ENCODE results near the gene CDC25A. TPM values are rescaled to one million over a fixed set of nuclear protein-coding genes. Genes with fewer than 3 reads are reported as not detected.

CDC25A gene
- total RNA-seq, 2 donors from 2014 or later = 40.4 to 50.9 TPM

GRCh38 chr3:48155122-48155521 lies 33.1 kb downstream of the CDC25A start:
- Mint-ChIP-seq H3K9me3 (no peaks in the 10 kb centered on the region), H3K36me3 (ENCODE audit: low read depth) (peaks cover 24% of the 10 kb centered on the region), H3K4me3 (no peak overlapping the region), H3K27ac (no peak overlapping the region), H3K4me1 (peaks cover 6% of the 10 kb centered on the region), H3K27me3 (ENCODE audit: insufficient read depth) (no peaks in the 10 kb centered on the region)
- Histone ChIP-seq H3K4me1 (ENCODE audit: control insufficient read depth, insufficient read depth, low read length) (no peaks in the 10 kb centered on the region), H3K4me3 (ENCODE audit: low read length) (no peak overlapping the region), H3K27me3 (ENCODE audit: control insufficient read depth, insufficient read depth, low read length, poor library complexity, severe bottlenecking) (no peaks in the 10 kb centered on the region), H3K27ac (ENCODE audit: low read depth, low read length) (no peak overlapping the region), H3K9me3 (ENCODE audit: control insufficient read depth, low read length) (no peaks in the 10 kb centered on the region), H3K9ac (ENCODE audit: extremely low read depth, low read length, poor library complexity, severe bottlenecking) (no peak overlapping the region), H3K36me3 (ENCODE audit: control insufficient read depth, insufficient read depth, low read length) (peaks cover 29% of the 10 kb centered on the region)
- WGBS, 2 experiments (ENCODE audit: insufficient coverage in 1 of 2, insufficient read length in 1 of 2) = 87 to 89% methylated on average over 1 to 2 of the region's 2 CpGs
- TF ChIP-seq CTCF (conservative IDR thresholded peaks at IDR 0.05) = no peak
- no peak for DNase-seq

GRCh38 chr3:48151807-48152427 lies 36.3 kb downstream of the CDC25A start:
- Histone ChIP-seq H3K36me3 (ENCODE audit: control insufficient read depth, insufficient read depth, low read length) (no peaks in the 10 kb centered on the region), H3K27ac (ENCODE audit: low read depth, low read length) (no peak overlapping the region), H3K4me3 (ENCODE audit: low read length) (no peak overlapping the region), H3K27me3 (ENCODE audit: control insufficient read depth, insufficient read depth, low read length, poor library complexity, severe bottlenecking) (no peaks in the 10 kb centered on the region), H3K9ac (ENCODE audit: extremely low read depth, low read length, poor library complexity, severe bottlenecking) (no peak overlapping the region), H3K4me1 (ENCODE audit: control insufficient read depth, insufficient read depth, low read length) (no peaks in the 10 kb centered on the region), H3K9me3 (ENCODE audit: control insufficient read depth, low read length) (no peaks in the 10 kb centered on the region)
- H3K36me3 Mint-ChIP-seq (ENCODE audit: low read depth) = no peaks in the 10 kb centered on the region
- peaks cover 7% of the 10 kb centered on the region for H3K4me1 Mint-ChIP-seq
- no peak for TF ChIP-seq CTCF (conservative IDR thresholded peaks at IDR 0.05)
- no peaks in the 10 kb centered on the region for H3K27me3 Mint-ChIP-seq (ENCODE audit: insufficient read depth)
- H3K9me3 Mint-ChIP-seq = no peaks in the 10 kb centered on the region
- DNase-seq = no peak
- no peak overlapping the region for H3K27ac Mint-ChIP-seq
- H3K4me3 Mint-ChIP-seq = no peak overlapping the region
- 66 to 74% methylated on average over 7 to 8 of the region's 8 CpGs for WGBS, 2 experiments (ENCODE audit: insufficient coverage in 1 of 2, insufficient read length in 1 of 2)

GRCh38 chr3:48151058-48151806 lies 37.0 kb downstream of the CDC25A start:
- H3K9ac ChIP-seq (ENCODE audit: extremely low read depth, low read length, poor library complexity, severe bottlenecking) = no peak overlapping the region
- DNase-seq = peak; percentile 96
- H3K4me1 Mint-ChIP-seq = peaks cover 9% of the 10 kb centered on the region
- no peaks in the 10 kb centered on the region for H3K4me1 ChIP-seq (ENCODE audit: control insufficient read depth, insufficient read depth, low read length)
- no peak overlapping the region for H3K4me3 Mint-ChIP-seq
- H3K36me3 ChIP-seq (ENCODE audit: control insufficient read depth, insufficient read depth, low read length) = no peaks in the 10 kb centered on the region
- H3K9me3 Mint-ChIP-seq = no peaks in the 10 kb centered on the region
- H3K4me3 ChIP-seq (ENCODE audit: low read length) = no peak overlapping the region
- peak; percentile 96 for TF ChIP-seq CTCF (conservative IDR thresholded peaks at IDR 0.05)
- H3K27ac Mint-ChIP-seq = no peak overlapping the region
- H3K27me3 Mint-ChIP-seq (ENCODE audit: insufficient read depth) = no peaks in the 10 kb centered on the region
- no peaks in the 10 kb centered on the region for H3K36me3 Mint-ChIP-seq (ENCODE audit: low read depth)
- 49 to 63% methylated on average over 6 to 8 of the region's 8 CpGs for whole genome bisulfite sequencing, 2 experiments (ENCODE audit: insufficient coverage in 1 of 2, insufficient read length in 1 of 2)
- H3K27ac ChIP-seq (ENCODE audit: low read depth, low read length) = no peak overlapping the region
- no peaks in the 10 kb centered on the region for H3K27me3 ChIP-seq (ENCODE audit: control insufficient read depth, insufficient read depth, low read length, poor library complexity, severe bottlenecking)
- no peaks in the 10 kb centered on the region for H3K9me3 ChIP-seq (ENCODE audit: control insufficient read depth, low read length)
